ENCODE measurements around the gene KLRF2.

DNA sequence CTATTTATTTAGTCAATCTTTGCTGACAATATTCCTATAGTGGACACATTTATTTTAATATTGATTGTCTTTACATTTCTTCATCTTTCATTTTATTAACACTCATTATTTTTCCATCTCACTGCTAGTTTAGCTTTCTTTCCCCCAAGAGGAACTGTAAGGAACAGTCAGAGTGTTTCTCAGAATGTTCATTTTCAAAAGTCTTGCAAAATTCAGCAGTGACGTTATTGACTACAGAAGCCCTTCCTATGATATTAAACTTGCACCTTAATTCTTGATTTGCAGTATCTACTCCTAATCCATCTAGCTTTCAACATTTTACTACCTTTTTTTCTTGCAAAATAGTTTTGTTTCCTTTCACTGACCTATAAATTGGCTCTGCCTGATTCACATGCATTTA, 25.1 kb upstream of the KLRF2 start:
- TF ChIP-seq, protein P1, sequence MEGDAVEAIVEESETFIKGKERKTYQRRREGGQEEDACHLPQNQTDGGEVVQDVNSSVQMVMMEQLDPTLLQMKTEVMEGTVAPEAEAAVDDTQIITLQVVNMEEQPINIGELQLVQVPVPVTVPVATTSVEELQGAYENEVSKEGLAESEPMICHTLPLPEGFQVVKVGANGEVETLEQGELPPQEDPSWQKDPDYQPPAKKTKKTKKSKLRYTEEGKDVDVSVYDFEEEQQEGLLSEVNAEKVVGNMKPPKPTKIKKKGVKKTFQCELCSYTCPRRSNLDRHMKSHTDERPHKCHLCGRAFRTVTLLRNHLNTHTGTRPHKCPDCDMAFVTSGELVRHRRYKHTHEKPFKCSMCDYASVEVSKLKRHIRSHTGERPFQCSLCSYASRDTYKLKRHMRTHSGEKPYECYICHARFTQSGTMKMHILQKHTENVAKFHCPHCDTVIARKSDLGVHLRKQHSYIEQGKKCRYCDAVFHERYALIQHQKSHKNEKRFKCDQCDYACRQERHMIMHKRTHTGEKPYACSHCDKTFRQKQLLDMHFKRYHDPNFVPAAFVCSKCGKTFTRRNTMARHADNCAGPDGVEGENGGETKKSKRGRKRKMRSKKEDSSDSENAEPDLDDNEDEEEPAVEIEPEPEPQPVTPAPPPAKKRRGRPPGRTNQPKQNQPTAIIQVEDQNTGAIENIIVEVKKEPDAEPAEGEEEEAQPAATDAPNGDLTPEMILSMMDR (IDR thresholded peaks at IDR 0.05 in 8 of 11, conservative IDR thresholded peaks at IDR 0.05 in 3 of 11): no peak
- no peak for TF ChIP-seq POLR2AphosphoS5 (IDR thresholded peaks at IDR 0.05)
